Measurements from ENCODE around the gene PDZK1IP1.

PDZK1IP1 gene

GRCh38 chr1:47227341-47228232 lies 37.8 kb upstream of the PDZK1IP1 start:
- TF ChIP-seq CTCF (conservative IDR thresholded peaks at IDR 0.05; ENCODE audit: low read depth), result no peak
- CTCF ChIA-PET, result interaction anchor here (0.5 to 1.0 kb wide), 3 partner anchors 49 to 483 kb away, joined by 3 read pairs; no protein-coding TSS in a partner anchor
- no peak for DNase-seq (ENCODE audit: low spot score)
- no peak overlapping the region for H3K27ac ChIP-seq
- POLR2A ChIA-PET (ENCODE audit: low non-redundant PET), result no interaction called here

GRCh38 chr1:47226839-47227215 lies 37.0 kb upstream of the PDZK1IP1 start:
- POLR2A ChIA-PET (ENCODE audit: low non-redundant PET), result no interaction called here
- DNase-seq (ENCODE audit: low spot score), result no peak
- CTCF ChIA-PET, result interaction anchor here (0.7 kb wide), 1 partner anchor 484 kb away, joined by 3 read pairs; no protein-coding TSS in a partner anchor
- no peak for TF ChIP-seq CTCF (conservative IDR thresholded peaks at IDR 0.05; ENCODE audit: low read depth)
- no peak overlapping the region for H3K27ac ChIP-seq

DNA sequence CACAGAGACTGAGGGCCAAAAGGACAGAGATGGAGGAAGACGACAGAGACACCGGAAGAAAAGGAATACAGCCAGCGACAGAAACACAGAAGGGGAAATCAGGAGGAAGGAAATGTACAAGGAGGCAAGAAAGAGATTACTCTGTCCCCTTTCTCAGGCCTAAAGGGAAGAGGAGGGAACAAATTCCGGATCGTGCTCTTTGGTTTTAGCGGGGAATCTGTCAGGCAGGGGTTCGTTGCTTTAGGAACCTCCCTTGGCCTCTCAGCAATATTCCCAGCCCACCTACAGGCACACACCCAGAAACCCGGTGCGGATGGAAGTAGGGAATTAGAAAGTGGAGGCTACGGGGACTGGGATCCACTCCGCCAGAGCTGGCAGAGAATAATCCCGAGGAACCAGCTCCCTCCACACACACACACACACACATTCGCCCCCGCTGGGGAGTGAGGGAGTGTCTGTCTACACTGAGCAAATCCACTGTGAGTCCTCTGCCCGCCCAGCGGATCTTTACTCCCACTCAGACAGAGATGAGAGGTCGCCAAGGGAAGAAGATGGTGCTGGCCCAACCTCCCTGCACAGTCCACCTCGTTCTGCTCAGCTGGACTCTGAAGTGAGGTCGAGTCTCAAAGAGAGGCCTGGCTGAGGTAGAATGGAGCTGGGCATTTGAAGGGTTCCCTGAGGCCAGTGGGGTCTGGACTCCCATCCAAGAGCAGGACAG lies 36.4 kb upstream of the PDZK1IP1 start:
- no peak for TF ChIP-seq CTCF (conservative IDR thresholded peaks at IDR 0.05; ENCODE audit: low read depth)
- CTCF ChIA-PET, result no interaction called here
- POLR2A ChIA-PET (ENCODE audit: low non-redundant PET), result no interaction called here
- no peak overlapping the region for H3K27ac ChIP-seq
- no peak for DNase-seq (ENCODE audit: low spot score)

DNA sequence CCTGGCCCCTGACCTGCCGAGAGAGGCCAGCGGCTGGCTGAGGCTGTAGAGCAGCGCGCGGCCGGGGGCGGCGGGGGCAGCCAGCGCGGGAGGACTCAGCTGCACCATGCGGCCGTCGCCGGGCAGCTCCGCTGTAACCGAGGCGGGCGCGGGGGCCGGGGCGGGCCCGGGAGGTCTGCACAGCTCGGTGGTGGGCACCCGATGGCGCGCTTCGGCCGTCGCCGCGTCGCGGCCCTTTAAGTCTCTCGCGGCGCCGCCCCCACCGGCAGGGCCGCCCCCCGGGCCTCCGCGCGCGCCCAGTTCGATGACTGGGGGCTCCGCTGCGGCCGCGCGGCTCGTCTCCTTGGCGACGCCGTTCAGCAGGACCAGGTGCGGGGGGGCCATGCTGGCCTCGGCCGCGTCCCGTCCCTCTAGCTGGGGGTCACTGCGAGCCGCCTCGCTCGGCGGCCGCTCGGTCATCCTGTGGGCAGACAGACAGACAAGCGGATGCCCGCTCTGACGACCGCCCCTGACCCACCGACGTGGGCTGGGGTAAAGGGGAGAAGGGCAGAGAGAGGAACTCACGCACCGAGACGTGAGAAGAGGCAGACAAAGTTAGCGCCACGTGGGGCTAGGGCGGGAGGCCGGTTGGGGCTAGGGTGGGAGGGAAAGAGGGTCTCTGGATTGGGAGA lies 35.7 kb upstream of the PDZK1IP1 start:
- POLR2A ChIA-PET (ENCODE audit: low non-redundant PET), result no interaction called here
- no peak for TF ChIP-seq CTCF (conservative IDR thresholded peaks at IDR 0.05; ENCODE audit: low read depth)
- CTCF ChIA-PET, result no interaction called here
- no peak for DNase-seq (ENCODE audit: low spot score)
- no peak overlapping the region for H3K27ac ChIP-seq

GRCh38 chr1:47224676-47225399 lies 35.0 kb upstream of the PDZK1IP1 start:
- ChIA-PET POLR2A (ENCODE audit: low non-redundant PET) (no interaction called here), CTCF (interaction anchor here (0.6 kb wide), 1 partner anchor 161 kb away, joined by 5 read pairs; no protein-coding TSS in a partner anchor)
- no peak for DNase-seq (ENCODE audit: low spot score)
- no peak overlapping the region for H3K27ac ChIP-seq
- TF ChIP-seq CTCF (conservative IDR thresholded peaks at IDR 0.05; ENCODE audit: low read depth), result no peak

All from RWPE1 (cell line).